HCT116 (cell line): ENCODE measurements around the gene SLC25A47. TPM values are rescaled to one million over a fixed set of nuclear protein-coding genes. Genes with fewer than 3 reads are reported as not detected.

ENCODE experiments used
- ATAC-seq: fragments of 200-7000 bp; cut with Tn5 transposase; 2 replicates; pipeline ENCODE4 v1.9.1; 2020; ENCODE audit warnings: mild to moderate bottlenecking, moderate library complexity
- BruUV-seq: library from RNA; stranded (reverse); fragments of 400-500 nt; replicated peaks from 2 replicates; lab custom pipeline; 2021; lab: Mats Ljungman, UMichigan
- CTCF ChIA-PET: fragments of 300-600 bp; sonication (Branson Sonifier 250); formaldehyde crosslinking; loops from one replicate; lab custom pipeline; 2021; ENCODE audit warnings: antibody characterized with exemption; lab: Charles Lee
- POLR2A ChIA-PET: fragments of 300-600, 350-600 bp; sonication (Branson Sonifier 250); formaldehyde crosslinking; loops from one replicate; lab custom pipeline; 2021; ENCODE audit warnings: antibody characterized with exemption; lab: Charles Lee
- RAD21 ChIA-PET, 2 experiments: fragments of 300-600 bp; sonication (Branson Sonifier 250); formaldehyde crosslinking; loops; one replicate each; lab custom pipeline; 2023; ENCODE audit warnings: low total read pairs in 2 of 2; ENCODE audit not compliant: uncharacterized antibody in 2 of 2, unreplicated experiment in 2 of 2, low non-redundant PET in 1 of 2; lab: Charles Lee
- DNase-seq: peaks from one replicate; pipeline ENCODE4 v3.0.0-alpha.2; 2010; ENCODE audit warnings: low read depth, low spot score
- H2AFZ ChIP-seq: fragments of 200-600 bp; shearing (Covaris generic), sonication (generic); 2 replicates; pipeline ENCODE4 v1.6.1; 2017; ENCODE audit warnings: low read depth, mixed run types, mixed read lengths, antibody characterized with exemption, low read length; ENCODE audit not compliant: poor library complexity, severe bottlenecking
- H3K27ac ChIP-seq: 2 replicates; pipeline ENCODE4 v1.5.1; 2012; ENCODE audit warnings: low read depth, low read length
- H3K27me3 ChIP-seq: fragments of 200-600 bp; sonication (generic); 2 replicates; pipeline ENCODE4 v1.6.1; 2016; ENCODE audit warnings: mixed run types, low read length, mixed read lengths; ENCODE audit not compliant: insufficient read depth
- H3K36me3 ChIP-seq, 2 experiments: fragments of 200-500 bp in 1 of 2; fragments of 200-600 bp in 1 of 2; sonication (Bioruptor generic) in 1 of 2; sonication (generic) in 1 of 2; 2 replicates each; pipeline versions ENCODE4 v1.5.1 to v1.6.1; 2014 to 2016; ENCODE audit warnings: low read length in 2 of 2, inconsistent platforms in 1 of 2, mixed read lengths in 1 of 2, mixed run types in 1 of 2; ENCODE audit not compliant: insufficient read depth in 2 of 2, control insufficient read depth in 1 of 2
- H3K4me1 ChIP-seq, 2 experiments: fragments of 200-600 bp in 1 of 2; sonication (generic) in 1 of 2; 2 replicates each; pipeline versions ENCODE4 v1.5.1 to v1.6.1; 2012 to 2017; ENCODE audit warnings: low read length in 2 of 2, inconsistent platforms in 1 of 2, mild to moderate bottlenecking in 1 of 2, mixed read lengths in 1 of 2, mixed run types in 1 of 2, moderate library complexity in 1 of 2; ENCODE audit not compliant: insufficient read depth in 2 of 2, control insufficient read depth in 1 of 2
- H3K4me2 ChIP-seq: fragments of 200-600 bp; sonication (generic); 2 replicates; pipeline ENCODE4 v1.6.1; 2017; ENCODE audit warnings: mixed run types, low read length, mixed read lengths
- H3K4me3 ChIP-seq, 2 experiments: fragments of 200-600 bp in 1 of 2; sonication (generic) in 1 of 2; replicated peaks in 1 of 2; 2 replicates each; pipeline ENCODE4 v1.5.1; 2011 to 2016; ENCODE audit warnings: low read length in 2 of 2, control low read depth in 1 of 2, low read depth in 1 of 2, mild to moderate bottlenecking in 1 of 2, mixed read lengths in 1 of 2, mixed run types in 1 of 2
- H3K79me2 ChIP-seq: fragments of 200-600 bp; sonication (generic); 2 replicates; pipeline ENCODE4 v1.6.1; 2017; ENCODE audit warnings: mild to moderate bottlenecking, mixed run types, low read length, moderate library complexity, mixed read lengths; ENCODE audit not compliant: insufficient read depth
- H3K9ac ChIP-seq: fragments of 200-600 bp; sonication (generic); 2 replicates; pipeline ENCODE4 v1.6.1; 2016; ENCODE audit warnings: low read length, mixed read lengths
- H3K9me2 ChIP-seq: fragments of 200-600 bp; sonication (generic), shearing (Covaris generic); 2 replicates; pipeline ENCODE4 v1.6.1; 2017; ENCODE audit warnings: mixed run types, mild to moderate bottlenecking, moderate library complexity; ENCODE audit not compliant: insufficient read depth
- H3K9me3 ChIP-seq, 2 experiments: fragments of 200-500 bp in 1 of 2; fragments of 200-600 bp in 1 of 2; sonication (Bioruptor generic) in 1 of 2; sonication (generic) in 1 of 2; 2 replicates each; pipeline ENCODE4 v1.6.1; 2014 to 2017; ENCODE audit warnings: low read length in 2 of 2, mixed read lengths in 2 of 2, inconsistent platforms in 1 of 2, low read depth in 1 of 2, mild to moderate bottlenecking in 1 of 2, mixed run types in 1 of 2, moderate library complexity in 1 of 2; ENCODE audit not compliant: control insufficient read depth in 1 of 2, insufficient read depth in 1 of 2
- H4K20me1 ChIP-seq: fragments of 200-600 bp; sonication (generic), shearing (Covaris generic); 2 replicates; pipeline ENCODE4 v1.6.1; 2017; ENCODE audit warnings: mixed run types, mild to moderate bottlenecking, moderate library complexity; ENCODE audit not compliant: insufficient read depth
- ELF1 ChIP-seq: IDR thresholded peaks from 2 replicates; pipeline ENCODE4 v1.6.1; 2012; ENCODE audit warnings: low read depth, borderline replicate concordance
- JUND ChIP-seq: IDR thresholded peaks from 2 replicates; pipeline ENCODE4 v1.6.1; 2012
- SP1 ChIP-seq: IDR thresholded peaks from 2 replicates; pipeline ENCODE4 v1.6.1; 2012; ENCODE audit warnings: low read depth
- SRF ChIP-seq: IDR thresholded peaks from 2 replicates; pipeline ENCODE4 v1.6.1; 2012; ENCODE audit warnings: low read depth
- intact Hi-C: fragments of 100-400 bp; cut with micrococcal nuclease; formaldehyde crosslinking; loops from 2 replicates; pipeline ENCODE4 v1.10.0; 2022
- total RNA-seq: library from RNA; stranded (reverse); gene quantifications from one replicate; pipeline ENCODE4 v1.2.1, GENCODE V29; 2021; ENCODE audit not compliant: unreplicated experiment
- TF ChIP-seq, protein P1 (sequence below): IDR thresholded peaks from 2 replicates; pipeline ENCODE4 v1.6.1; 2012; ENCODE audit warnings: low read depth
- TF ChIP-seq, protein P2 (sequence below): IDR thresholded peaks from 2 replicates; pipeline ENCODE4 v1.6.1; 2012
- TF ChIP-seq, protein P3 (sequence below), 3 experiments: fragments of 200-600 bp in 1 of 3; sonication (generic) in 1 of 3; IDR thresholded peaks in 2 of 3; conservative IDR thresholded peaks in 1 of 3; 2 replicates each; pipeline ENCODE4 v1.5.1; 2012 to 2017; ENCODE audit warnings: low read depth in 2 of 3, low read length in 2 of 3, antibody characterized with exemption in 1 of 3, borderline replicate concordance in 1 of 3, control low read depth in 1 of 3, mild to moderate bottlenecking in 1 of 3, mixed read lengths in 1 of 3, mixed run types in 1 of 3, moderate library complexity in 1 of 3; ENCODE audit not compliant: insufficient read depth in 1 of 3

Gene SLC25A47
- total RNA-seq, 1 experiment from 2014 or later: 0.17 TPM

DNA sequence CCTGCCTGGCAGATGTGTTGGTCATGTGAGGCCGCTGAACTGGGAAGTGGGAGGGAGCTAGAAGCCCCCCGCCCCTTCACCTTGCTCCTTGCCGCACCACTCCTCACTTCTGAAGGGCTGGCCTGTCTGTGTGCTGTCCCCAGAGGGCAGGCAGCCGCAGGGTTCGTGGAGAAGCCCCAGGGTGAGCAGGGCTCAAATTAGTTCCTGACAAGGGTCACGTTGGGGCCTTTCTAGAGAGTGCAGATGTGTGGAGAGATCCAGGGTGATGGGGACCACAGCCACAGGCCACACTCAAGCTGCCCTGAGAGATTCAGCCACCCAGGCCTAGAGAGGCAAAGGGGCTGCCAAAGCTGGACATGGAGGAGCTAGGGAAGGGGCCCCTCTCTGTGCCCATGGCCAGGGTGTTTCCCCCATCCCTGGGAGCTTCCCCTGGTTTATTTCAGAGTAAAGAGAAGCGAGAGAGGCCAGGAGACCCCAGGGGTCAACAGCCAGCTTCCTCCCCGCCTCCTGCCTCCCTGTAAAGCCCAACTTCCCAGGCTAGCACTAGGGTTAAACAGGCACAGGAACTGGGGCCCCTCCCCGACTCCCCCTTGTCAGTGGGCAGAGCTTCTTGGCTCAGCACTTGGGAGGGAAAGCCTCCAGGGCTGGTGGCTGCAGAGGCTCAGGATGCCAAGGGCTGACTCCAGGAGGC lies 33.1 kb upstream of the SLC25A47 start:
- H3K36me3 ChIP-seq: no peaks in the 10 kb centered on the region; a peak in 1 of 4 replicates
- ChIA-PET RAD21 (no interaction called here), CTCF (no interaction called here), POLR2A (no interaction called here)
- H3K4me2 ChIP-seq: no peak overlapping the region
- no peak overlapping the region for H3K9ac ChIP-seq
- TF ChIP-seq, protein P1, sequence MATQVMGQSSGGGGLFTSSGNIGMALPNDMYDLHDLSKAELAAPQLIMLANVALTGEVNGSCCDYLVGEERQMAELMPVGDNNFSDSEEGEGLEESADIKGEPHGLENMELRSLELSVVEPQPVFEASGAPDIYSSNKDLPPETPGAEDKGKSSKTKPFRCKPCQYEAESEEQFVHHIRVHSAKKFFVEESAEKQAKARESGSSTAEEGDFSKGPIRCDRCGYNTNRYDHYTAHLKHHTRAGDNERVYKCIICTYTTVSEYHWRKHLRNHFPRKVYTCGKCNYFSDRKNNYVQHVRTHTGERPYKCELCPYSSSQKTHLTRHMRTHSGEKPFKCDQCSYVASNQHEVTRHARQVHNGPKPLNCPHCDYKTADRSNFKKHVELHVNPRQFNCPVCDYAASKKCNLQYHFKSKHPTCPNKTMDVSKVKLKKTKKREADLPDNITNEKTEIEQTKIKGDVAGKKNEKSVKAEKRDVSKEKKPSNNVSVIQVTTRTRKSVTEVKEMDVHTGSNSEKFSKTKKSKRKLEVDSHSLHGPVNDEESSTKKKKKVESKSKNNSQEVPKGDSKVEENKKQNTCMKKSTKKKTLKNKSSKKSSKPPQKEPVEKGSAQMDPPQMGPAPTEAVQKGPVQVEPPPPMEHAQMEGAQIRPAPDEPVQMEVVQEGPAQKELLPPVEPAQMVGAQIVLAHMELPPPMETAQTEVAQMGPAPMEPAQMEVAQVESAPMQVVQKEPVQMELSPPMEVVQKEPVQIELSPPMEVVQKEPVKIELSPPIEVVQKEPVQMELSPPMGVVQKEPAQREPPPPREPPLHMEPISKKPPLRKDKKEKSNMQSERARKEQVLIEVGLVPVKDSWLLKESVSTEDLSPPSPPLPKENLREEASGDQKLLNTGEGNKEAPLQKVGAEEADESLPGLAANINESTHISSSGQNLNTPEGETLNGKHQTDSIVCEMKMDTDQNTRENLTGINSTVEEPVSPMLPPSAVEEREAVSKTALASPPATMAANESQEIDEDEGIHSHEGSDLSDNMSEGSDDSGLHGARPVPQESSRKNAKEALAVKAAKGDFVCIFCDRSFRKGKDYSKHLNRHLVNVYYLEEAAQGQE: no peak
- TF ChIP-seq, protein P2, sequence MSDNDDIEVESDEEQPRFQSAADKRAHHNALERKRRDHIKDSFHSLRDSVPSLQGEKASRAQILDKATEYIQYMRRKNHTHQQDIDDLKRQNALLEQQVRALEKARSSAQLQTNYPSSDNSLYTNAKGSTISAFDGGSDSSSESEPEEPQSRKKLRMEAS: no peak
- TF ChIP-seq JUND: no peak
- TF ChIP-seq ELF1: no peak
- no peak for TF ChIP-seq SRF
- no peak for TF ChIP-seq SP1
- TF ChIP-seq, protein P3, sequence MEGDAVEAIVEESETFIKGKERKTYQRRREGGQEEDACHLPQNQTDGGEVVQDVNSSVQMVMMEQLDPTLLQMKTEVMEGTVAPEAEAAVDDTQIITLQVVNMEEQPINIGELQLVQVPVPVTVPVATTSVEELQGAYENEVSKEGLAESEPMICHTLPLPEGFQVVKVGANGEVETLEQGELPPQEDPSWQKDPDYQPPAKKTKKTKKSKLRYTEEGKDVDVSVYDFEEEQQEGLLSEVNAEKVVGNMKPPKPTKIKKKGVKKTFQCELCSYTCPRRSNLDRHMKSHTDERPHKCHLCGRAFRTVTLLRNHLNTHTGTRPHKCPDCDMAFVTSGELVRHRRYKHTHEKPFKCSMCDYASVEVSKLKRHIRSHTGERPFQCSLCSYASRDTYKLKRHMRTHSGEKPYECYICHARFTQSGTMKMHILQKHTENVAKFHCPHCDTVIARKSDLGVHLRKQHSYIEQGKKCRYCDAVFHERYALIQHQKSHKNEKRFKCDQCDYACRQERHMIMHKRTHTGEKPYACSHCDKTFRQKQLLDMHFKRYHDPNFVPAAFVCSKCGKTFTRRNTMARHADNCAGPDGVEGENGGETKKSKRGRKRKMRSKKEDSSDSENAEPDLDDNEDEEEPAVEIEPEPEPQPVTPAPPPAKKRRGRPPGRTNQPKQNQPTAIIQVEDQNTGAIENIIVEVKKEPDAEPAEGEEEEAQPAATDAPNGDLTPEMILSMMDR (IDR thresholded peaks at IDR 0.05 in 2 of 3, conservative IDR thresholded peaks at IDR 0.05 in 1 of 3; ENCODE audit: borderline replicate concordance in 1 of 3, insufficient read depth in 1 of 3, low read depth in 2 of 3, low read length in 2 of 3): no peak
- no peaks in the 10 kb centered on the region for H3K9me2 ChIP-seq
- no peaks in the 10 kb centered on the region for H3K9me3 ChIP-seq
- ATAC-seq (no peak), DNase-seq (no peak)
- peaks cover under 1 to 11% of the 10 kb centered on the region in 2 experiments; a peak in 1 of 4 replicates for H3K4me1 ChIP-seq
- intact Hi-C loops: loop anchor here (5.0 kb wide), 1 partner anchor 87 kb away; the partner anchor contains the start of gene WDR25
- H3K27ac ChIP-seq: no peak overlapping the region
- no peaks in the 10 kb centered on the region for H4K20me1 ChIP-seq
- BruUV-seq: no TSS peak
- H3K4me3 ChIP-seq: no peak overlapping the region
- H2AFZ ChIP-seq: no peak overlapping the region
- H3K79me2 ChIP-seq: peaks cover 4% of the 10 kb centered on the region; the same call in 1 of the 2 replicates
- no peaks in the 10 kb centered on the region for H3K27me3 ChIP-seq
